CD4-positive, alpha-beta T cell (primary cell): ENCODE data around the gene CRTAC1. TPM values are rescaled to one million over a fixed set of nuclear protein-coding genes. Genes with fewer than 3 reads are reported as not detected.

Experiments
- ATAC-seq: fragments of 200-7000 bp; cut with Tn5 transposase; one replicate; pipeline ENCODE4 v1.10.0; 2022; ENCODE audit warnings: mild to moderate bottlenecking; ENCODE audit not compliant: poor library complexity
- CTCF ChIA-PET: fragments of 350-600 bp; sonication (Branson Sonifier 250); formaldehyde crosslinking; loops from one replicate; lab custom pipeline; 2021; ENCODE audit warnings: antibody characterized with exemption, inconsistent platforms; lab: Charles Lee
- POLR2A ChIA-PET: fragments of 350-600 bp; sonication (Branson Sonifier 250); formaldehyde crosslinking; loops from one replicate; lab custom pipeline; 2021; ENCODE audit warnings: antibody characterized with exemption, inconsistent platforms; lab: Charles Lee
- DNase-seq, 14 experiments: peaks; one replicate each; pipeline ENCODE4 v3.0.0-alpha.2; 2013 to 2020; ENCODE audit warnings: mixed read lengths in 2 of 14
- H3K27ac ChIP-seq, 2 donors: one replicate each; pipeline versions ENCODE4 v1.5.1 to v1.7.0; 2013; ENCODE audit warnings: low read length in 2 of 2, low read depth in 1 of 2, mild to moderate bottlenecking in 1 of 2
- H3K27me3 ChIP-seq, 2 experiments: 1 replicate in 1 of 2; 2 replicates in 1 of 2; pipeline versions ENCODE4 v1.6.1 to v1.7.0; 2013; ENCODE audit warnings: low read length in 2 of 2, control low read depth in 1 of 2, mild to moderate bottlenecking in 1 of 2, moderate library complexity in 1 of 2; ENCODE audit not compliant: insufficient read depth in 2 of 2, control insufficient read depth in 1 of 2
- H3K36me3 ChIP-seq: one replicate; pipeline ENCODE4 v1.6.1; 2013; ENCODE audit warnings: low read length, control low read depth; ENCODE audit not compliant: insufficient read depth
- H3K4me1 ChIP-seq: one replicate; pipeline ENCODE4 v1.6.1; 2013; ENCODE audit warnings: low read length, control low read depth; ENCODE audit not compliant: insufficient read depth
- H3K4me3 ChIP-seq: one replicate; pipeline ENCODE4 v1.5.1; 2013; ENCODE audit warnings: mild to moderate bottlenecking, low read length, moderate library complexity
- H3K9me3 ChIP-seq, 2 experiments: 1 replicate in 1 of 2; 2 replicates in 1 of 2; pipeline versions ENCODE4 v1.6.1 to v1.7.0; 2013; ENCODE audit warnings: low read length in 2 of 2, mild to moderate bottlenecking in 2 of 2, control low read depth in 1 of 2, moderate library complexity in 1 of 2; ENCODE audit not compliant: control insufficient read depth in 1 of 2, insufficient read depth in 1 of 2
- H3K27ac Mint-ChIP-seq: one replicate; pipeline ENCODE4 v1.8.0; 2020; ENCODE audit warnings: mixed read lengths
- H3K27me3 Mint-ChIP-seq: one replicate; pipeline ENCODE4 v1.8.0; 2021; ENCODE audit warnings: mixed read lengths
- H3K36me3 Mint-ChIP-seq: one replicate; pipeline ENCODE4 v1.8.0; 2021; ENCODE audit warnings: low read depth, mixed read lengths
- H3K4me1 Mint-ChIP-seq: one replicate; pipeline ENCODE4 v1.8.0; 2021; ENCODE audit warnings: low read depth, mixed read lengths
- H3K4me3 Mint-ChIP-seq: one replicate; pipeline ENCODE4 v1.8.0; 2020; ENCODE audit warnings: mild to moderate bottlenecking, mixed read lengths
- H3K9me3 Mint-ChIP-seq: one replicate; pipeline ENCODE4 v1.8.0; 2020; ENCODE audit warnings: mixed read lengths
- intact Hi-C, 2 experiments: fragments of 100-400 bp; cut with DNase I in 1 of 2; cut with micrococcal nuclease in 1 of 2; formaldehyde crosslinking; loops; one replicate each; pipeline versions ENCODE4 v1.15.1 to v1.9.0; 2023 to 2025; cut with DNase I, micrococcal nuclease
- total RNA-seq, 174 experiments: library from RNA in 2 of 174; stranded (reverse) in 2 of 174; gene quantifications; one replicate each; pipeline ENCODE4 v1.2.3 and lab custom pipeline; 2021 to 2026
- TF ChIP-seq, protein P1 (sequence below): fragments of 200-600 bp; IDR thresholded peaks from one replicate; pipeline ENCODE4 v1.8.0; 2022; ENCODE audit warnings: antibody characterized with exemption, mild to moderate bottlenecking

CRTAC1 gene
- total RNA-seq, 2 experiments from 2014 or later = not detected

- peaks cover 14% of the 10 kb centered on the region for H3K4me1 ChIP-seq
- no peak overlapping the region for H3K4me3 ChIP-seq
- POLR2A ChIA-PET = no interaction called here
- no peak for ATAC-seq
- CTCF ChIA-PET = no interaction called here
- H3K27ac ChIP-seq = no peak overlapping the region
- DNase-seq = no peak
- H3K4me3 Mint-ChIP-seq = no peak overlapping the region
- H3K4me1 Mint-ChIP-seq = peaks cover 11% of the 10 kb centered on the region
- H3K27me3 Mint-ChIP-seq = no peaks in the 10 kb centered on the region
- no peaks in the 10 kb centered on the region for H3K9me3 Mint-ChIP-seq
- TF ChIP-seq, protein P1, sequence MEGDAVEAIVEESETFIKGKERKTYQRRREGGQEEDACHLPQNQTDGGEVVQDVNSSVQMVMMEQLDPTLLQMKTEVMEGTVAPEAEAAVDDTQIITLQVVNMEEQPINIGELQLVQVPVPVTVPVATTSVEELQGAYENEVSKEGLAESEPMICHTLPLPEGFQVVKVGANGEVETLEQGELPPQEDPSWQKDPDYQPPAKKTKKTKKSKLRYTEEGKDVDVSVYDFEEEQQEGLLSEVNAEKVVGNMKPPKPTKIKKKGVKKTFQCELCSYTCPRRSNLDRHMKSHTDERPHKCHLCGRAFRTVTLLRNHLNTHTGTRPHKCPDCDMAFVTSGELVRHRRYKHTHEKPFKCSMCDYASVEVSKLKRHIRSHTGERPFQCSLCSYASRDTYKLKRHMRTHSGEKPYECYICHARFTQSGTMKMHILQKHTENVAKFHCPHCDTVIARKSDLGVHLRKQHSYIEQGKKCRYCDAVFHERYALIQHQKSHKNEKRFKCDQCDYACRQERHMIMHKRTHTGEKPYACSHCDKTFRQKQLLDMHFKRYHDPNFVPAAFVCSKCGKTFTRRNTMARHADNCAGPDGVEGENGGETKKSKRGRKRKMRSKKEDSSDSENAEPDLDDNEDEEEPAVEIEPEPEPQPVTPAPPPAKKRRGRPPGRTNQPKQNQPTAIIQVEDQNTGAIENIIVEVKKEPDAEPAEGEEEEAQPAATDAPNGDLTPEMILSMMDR = no peak
- no peaks in the 10 kb centered on the region for H3K27me3 ChIP-seq
- H3K36me3 ChIP-seq = peaks cover 13% of the 10 kb centered on the region
- H3K27ac Mint-ChIP-seq = no peak overlapping the region
- H3K9me3 ChIP-seq = no peaks in the 10 kb centered on the region
- intact Hi-C loops = loop anchor here (5.0 kb wide), 1 partner anchor 189 kb away; no protein-coding TSS in a partner anchor
- H3K36me3 Mint-ChIP-seq = peaks cover 11% of the 10 kb centered on the region
Observed at GRCh38 chr10:97866524-97867219, 163.7 kb downstream of the CRTAC1 start.

DNA sequence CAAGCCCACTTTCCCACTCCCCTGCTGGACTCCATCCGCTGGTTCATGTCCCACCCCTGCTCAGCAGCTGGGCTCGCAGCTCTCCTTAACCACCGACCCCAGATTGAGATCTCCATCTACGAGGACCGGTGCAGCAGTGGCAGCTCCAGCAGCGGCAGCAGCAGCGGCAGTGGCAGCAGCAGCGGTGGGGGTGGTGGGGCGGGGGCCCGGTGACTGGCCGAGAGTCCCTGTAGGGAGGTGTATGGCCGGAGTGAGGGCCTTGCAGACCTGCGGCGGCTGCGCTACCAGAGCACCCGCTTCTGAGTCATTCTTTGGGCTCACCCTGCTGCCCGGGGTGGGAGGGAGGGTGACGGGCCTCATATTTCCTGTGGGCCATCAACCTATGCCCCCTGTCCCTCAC is 164.9 kb downstream of the CRTAC1 start:
- Mint-ChIP-seq H3K36me3 (peaks cover 11% of the 10 kb centered on the region), H3K4me3 (no peak overlapping the region), H3K4me1 (peaks cover 11% of the 10 kb centered on the region), H3K27ac (no peak overlapping the region), H3K27me3 (no peaks in the 10 kb centered on the region), H3K9me3 (no peaks in the 10 kb centered on the region)
- no peaks in the 10 kb centered on the region for H3K27me3 ChIP-seq
- H3K4me1 ChIP-seq = peaks cover 14% of the 10 kb centered on the region
- H3K4me3 ChIP-seq = no peak overlapping the region
- ChIA-PET POLR2A (no interaction called here), CTCF (no interaction called here)
- ATAC-seq (no peak), DNase-seq (no peak)
- TF ChIP-seq, protein P1 = no peak
- no peak overlapping the region for H3K27ac ChIP-seq
- peaks cover 13% of the 10 kb centered on the region for H3K36me3 ChIP-seq
- H3K9me3 ChIP-seq = no peaks in the 10 kb centered on the region
- intact Hi-C loops = loop anchor here (5.0 kb wide), 1 partner anchor 188 kb away; no protein-coding TSS in a partner anchor

GRCh38 chr10:97863808-97864207 is 166.6 kb downstream of the CRTAC1 start:
- Mint-ChIP-seq H3K4me1 (peaks cover 3% of the 10 kb centered on the region), H3K9me3 (no peaks in the 10 kb centered on the region), H3K27me3 (no peaks in the 10 kb centered on the region), H3K4me3 (no peak overlapping the region), H3K27ac (no peak overlapping the region), H3K36me3 (peaks cover 11% of the 10 kb centered on the region)
- Histone ChIP-seq H3K4me1 (peaks cover under 1% of the 10 kb centered on the region), H3K27ac (no peak overlapping the region), H3K9me3 (no peaks in the 10 kb centered on the region), H3K4me3 (no peak overlapping the region), H3K27me3 (no peaks in the 10 kb centered on the region), H3K36me3 (peaks cover 17% of the 10 kb centered on the region)
- no peak for DNase-seq
- ChIA-PET POLR2A (no interaction called here), CTCF (interaction anchor here (1.4 kb wide), 1 partner anchor 162 kb away, joined by 3 read pairs; no protein-coding TSS in a partner anchor)
- no peak for ATAC-seq
- intact Hi-C loops = no loop called here
- TF ChIP-seq, protein P1 = no peak
